HG03432 (cell line): ENCODE data around the gene TMEM258.

ENCODE experiments used
- ATAC-seq: cut with Tn5 transposase; IDR thresholded peaks from one replicate; pipeline ENCODE4 v1.9.1; 2021; ENCODE audit warnings: mild to moderate bottlenecking, moderate library complexity; ENCODE audit not compliant: unreplicated experiment

Gene TMEM258

GRCh38 chr11:61826930-61827570, 34.7 kb upstream of the TMEM258 start:
- peak; percentile 4 for ATAC-seq

DNA sequence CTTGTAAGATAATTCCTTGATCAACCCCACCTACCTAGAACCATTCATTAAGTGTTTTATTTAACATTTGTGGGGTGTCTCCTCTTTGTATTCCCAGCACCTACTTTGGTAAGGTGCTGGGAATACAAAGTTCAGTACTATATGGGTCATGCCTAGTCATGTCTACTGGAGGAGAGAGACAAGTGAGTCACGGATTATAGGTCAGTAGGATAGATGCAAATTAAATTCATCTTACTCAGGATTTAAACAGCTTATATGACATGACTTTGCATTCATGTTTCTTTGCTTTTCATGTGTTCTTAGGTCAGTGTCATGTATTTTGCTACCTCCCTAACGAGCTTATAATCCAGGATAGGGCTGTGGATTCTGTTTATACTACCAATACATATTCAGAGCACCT, 27.8 kb upstream of the TMEM258 start:
- no peak for ATAC-seq

DNA sequence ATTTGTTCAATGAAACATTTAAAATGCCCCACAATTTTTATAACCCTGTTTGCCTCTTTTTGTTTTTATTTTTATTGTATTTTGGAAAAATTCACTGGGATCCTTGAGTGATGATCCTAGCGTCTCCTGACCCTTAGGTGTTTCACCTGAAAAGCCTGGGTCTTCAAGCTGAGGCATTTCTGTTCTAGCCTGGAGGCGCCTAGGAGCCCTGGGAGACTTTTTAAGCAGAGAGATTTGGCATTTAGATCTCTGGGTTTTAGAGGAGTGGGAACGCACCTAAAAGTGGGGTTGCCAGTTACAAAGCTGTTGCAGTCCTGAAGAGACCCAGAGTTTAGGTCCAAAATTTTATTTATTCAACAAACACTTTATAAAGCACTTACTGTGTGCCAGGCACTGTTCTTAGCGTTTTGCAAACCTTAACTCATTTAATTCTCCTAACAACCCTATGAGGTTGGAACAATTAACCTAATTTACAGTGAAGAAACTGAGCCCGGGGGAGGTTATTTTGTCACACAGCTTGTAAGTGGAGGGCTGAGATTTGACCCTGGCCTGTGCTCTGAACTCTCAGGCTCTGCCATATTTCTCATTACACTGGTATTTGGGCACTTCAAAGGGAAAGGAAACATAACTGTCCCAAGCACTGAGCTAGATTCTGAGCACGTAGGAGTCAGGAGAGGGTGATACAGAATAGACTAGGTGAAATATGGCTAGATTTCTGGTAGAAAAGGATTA, 25.2 kb upstream of the TMEM258 start:
- ATAC-seq, result no peak

GRCh38 chr11:61816736-61817455, 24.5 kb upstream of the TMEM258 start, which contains the start of gene FADS1:
Gene FADS1 (minus strand): TSS chr11:61817003. CDS start chr11:61816929, 74 bp downstream.
- ATAC-seq, result peak; percentile 61

DNA sequence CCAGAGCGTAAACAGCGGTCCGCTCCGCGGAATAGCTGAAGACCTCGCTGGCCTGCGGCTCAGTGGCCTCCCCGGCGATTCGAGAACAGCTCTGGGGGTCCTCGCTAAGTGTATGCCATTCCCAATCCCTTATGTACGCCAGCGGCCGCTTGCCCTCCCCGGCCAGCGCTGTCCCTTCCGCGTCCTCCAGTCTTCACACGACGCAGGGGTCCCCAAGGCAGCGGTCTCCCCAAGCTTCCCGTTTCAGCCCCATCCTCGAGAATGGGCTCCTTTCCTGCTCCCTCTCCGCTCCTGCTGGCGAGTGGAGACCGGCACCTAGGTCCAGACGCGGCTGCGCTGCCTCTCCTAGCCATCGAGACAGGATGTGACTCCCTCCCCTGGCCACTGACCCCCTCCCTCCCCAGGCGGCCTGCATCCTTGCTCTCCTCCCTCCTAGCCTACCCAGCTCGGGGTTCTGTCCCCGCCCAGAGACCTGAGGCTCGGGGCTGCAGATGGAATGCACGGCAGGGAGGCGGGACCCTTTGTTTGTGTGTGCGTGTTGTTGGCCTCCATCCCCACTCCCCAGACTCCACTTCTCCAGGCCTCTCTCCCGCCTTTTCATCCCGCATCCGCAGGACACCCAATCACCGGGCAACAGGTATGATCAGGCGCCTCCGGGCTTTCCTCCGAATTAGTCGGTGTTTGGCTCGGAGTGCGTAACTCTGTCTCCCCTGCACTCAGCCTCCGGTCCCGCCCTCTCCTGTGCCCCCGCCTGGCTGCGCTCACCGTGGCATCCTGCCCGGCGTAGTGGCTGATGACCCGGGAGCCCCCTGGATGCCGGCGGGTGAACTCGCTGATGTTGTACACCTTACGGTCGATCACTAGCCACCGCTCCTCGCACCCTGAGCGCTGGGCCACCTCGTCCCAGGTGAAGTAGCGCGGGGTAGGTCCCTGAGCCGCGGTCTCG, 23.7 kb upstream of the TMEM258 start:
- ATAC-seq, result peak; percentile 33

- ATAC-seq, result peak; percentile 55
Observed at GRCh38 chr11:61814958-61815789, 22.8 kb upstream of the TMEM258 start.

DNA sequence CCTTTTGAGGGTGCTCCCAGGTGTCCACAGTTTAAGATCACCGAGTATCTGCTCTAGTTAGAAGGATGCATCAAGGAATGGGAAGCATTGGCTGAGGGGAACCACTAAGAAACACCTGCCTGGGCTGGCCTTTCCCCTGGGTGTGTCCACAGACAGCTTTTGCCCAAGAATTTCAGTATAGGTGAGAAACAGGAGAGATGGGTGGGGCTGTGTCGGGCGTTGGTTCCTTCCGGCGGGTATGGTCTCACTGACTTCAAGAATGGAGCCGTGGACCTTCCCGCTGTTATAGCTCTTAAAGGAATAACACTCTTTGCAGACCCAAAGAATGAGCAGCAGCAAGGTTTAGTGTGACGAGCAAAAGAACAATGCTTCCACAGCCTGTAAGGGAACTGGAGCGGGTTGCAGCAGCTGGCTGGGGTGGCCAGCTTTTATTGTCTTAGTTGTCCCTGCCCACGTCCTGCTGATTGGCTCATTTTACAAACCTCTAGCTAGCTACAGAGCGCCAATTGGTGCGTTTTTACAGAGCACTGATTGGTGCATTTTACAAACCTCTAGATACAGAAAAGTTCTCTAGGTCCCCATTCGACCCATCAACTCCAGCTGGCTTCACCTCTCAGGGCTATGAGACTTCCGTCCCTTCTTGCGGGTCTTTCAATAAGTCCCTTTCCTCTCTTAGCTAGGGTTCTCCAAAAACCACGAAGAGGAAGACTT, 22.0 kb upstream of the TMEM258 start:
- no peak for ATAC-seq

DNA sequence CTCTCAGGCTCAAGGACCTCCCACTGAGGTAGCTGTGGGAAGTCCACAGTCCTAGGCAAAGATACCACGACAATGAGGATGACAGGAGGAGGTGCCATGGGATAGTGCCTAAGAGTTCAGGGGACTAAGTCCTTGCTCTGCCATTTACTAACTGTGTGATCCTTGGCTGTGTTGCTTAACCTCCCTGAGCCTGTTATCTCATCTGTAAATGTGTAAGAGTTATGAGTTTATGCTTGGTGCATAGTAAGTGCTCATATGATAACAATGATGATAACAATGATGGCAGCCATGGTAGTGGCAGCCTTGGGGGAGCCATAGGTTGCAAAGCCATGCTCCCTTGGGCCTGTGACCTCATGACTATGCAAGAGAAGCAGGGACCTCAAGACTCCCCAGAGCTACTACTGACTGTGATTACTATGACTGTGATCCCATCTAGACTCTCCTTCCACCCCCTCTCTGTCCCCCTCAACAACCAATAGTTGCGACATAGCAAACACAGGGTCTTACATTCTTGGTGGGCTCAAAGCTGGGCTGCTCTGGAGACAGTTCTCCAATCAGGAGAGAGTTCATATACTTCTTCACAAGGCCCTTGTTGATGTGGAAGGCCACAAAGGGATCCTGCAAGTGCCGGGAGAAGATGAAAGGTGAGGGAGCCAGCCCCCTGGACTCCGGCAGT, 20.5 kb upstream of the TMEM258 start:
- ATAC-seq, result no peak

DNA sequence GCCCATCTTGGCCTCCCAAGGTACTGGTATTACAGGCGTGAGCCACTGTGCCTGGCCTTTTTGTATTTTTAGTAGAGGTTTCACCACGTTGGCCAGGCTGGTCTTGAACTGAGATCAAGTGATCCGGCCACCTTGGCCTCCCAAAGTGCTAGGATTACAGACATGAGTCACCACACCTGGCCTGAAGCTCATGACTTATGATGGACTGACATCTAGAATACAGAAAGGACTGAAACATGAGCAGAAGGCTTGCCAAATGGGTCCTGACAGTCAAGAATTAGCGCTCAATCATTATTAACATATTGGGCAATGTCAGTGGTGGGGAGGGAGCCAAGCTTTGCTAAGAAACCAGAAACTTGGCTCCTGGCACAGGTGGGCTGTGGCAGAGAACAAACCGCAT, 19.4 kb upstream of the TMEM258 start:
- ATAC-seq, result no peak

DNA sequence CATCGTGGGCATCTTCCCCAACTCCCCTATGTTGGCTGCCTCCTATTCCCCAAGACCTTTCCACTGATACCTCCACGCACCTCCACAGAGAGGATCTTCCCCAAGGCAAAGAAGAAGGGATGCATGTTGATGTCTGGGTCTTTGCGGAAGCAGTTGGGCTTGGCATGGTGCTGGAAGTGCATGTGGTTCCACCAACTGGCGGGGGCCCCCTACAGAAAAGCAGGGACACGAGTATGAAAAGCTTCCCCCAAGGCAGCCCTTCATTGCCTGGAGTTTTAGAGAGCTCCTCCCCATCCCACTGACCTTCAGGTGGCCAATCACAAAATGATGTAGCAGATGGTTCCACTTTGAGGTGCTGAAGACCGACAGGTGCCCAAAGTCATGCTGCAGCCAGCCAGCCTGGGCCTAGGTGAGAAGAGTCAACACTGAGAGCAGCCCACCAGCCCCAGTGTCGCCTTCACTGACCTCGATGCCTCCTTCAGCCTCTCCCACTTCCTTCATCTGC, 18.3 kb upstream of the TMEM258 start:
- no peak for ATAC-seq

- no peak for ATAC-seq
Observed at GRCh38 chr11:61806785-61807184, 14.4 kb upstream of the TMEM258 start.

GRCh38 chr11:61805146-61805545, 12.7 kb upstream of the TMEM258 start:
- no peak for ATAC-seq

DNA sequence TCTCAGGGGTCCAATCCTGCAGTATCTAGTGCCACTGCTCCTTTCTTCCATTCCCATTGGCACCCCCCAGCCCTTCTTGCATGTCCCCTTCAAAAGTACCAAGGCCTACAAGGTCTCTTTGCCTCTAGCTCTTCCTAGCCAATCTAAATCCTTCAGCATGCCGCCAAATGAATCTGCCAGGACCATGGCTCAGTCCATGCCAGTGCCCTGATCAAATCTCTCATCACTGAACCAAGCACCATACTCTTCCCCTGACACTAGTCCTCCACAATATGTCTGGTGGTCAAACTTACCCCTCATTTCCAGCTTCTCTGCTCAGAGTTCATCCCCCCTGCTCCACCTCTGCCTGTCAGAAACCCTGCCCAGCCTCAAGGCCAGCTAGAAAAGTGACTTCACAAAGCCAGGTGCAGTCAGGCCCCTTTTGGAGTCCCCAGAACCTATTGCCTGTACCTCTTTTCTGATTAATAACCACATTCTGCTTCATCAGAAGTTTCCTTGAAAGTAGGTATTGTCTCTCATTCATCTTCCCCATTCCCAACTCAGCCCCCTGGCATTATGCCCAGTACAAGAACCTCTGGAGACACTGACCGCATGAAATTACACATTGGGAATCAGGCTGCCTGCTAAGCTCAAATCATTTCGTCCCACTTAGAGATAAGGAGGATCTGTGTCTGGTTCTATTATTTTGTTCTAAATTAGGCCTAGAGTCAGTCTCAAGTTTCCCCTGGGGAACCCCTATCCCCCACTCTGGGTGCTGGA, 11.7 kb upstream of the TMEM258 start:
- no peak for ATAC-seq

DNA sequence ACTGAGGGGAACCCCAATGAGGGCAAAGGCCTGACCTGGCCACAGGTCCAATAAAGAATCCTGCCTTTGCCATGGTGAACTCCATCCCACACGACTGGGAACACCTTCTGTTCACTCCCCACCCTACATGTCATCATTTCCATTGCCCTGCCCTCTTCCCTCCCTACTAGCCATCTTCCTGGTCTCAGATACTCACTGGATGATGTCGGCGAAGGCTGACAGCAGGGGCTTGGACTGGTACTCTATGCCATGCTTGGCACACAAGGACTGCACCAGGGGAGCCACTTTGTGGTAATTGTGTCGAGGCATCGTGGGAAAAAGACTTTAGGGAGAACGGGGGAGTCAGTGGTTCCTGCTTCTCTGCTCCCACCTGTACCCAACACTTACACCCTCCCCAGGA, 10.2 kb upstream of the TMEM258 start:
- ATAC-seq, result no peak

DNA sequence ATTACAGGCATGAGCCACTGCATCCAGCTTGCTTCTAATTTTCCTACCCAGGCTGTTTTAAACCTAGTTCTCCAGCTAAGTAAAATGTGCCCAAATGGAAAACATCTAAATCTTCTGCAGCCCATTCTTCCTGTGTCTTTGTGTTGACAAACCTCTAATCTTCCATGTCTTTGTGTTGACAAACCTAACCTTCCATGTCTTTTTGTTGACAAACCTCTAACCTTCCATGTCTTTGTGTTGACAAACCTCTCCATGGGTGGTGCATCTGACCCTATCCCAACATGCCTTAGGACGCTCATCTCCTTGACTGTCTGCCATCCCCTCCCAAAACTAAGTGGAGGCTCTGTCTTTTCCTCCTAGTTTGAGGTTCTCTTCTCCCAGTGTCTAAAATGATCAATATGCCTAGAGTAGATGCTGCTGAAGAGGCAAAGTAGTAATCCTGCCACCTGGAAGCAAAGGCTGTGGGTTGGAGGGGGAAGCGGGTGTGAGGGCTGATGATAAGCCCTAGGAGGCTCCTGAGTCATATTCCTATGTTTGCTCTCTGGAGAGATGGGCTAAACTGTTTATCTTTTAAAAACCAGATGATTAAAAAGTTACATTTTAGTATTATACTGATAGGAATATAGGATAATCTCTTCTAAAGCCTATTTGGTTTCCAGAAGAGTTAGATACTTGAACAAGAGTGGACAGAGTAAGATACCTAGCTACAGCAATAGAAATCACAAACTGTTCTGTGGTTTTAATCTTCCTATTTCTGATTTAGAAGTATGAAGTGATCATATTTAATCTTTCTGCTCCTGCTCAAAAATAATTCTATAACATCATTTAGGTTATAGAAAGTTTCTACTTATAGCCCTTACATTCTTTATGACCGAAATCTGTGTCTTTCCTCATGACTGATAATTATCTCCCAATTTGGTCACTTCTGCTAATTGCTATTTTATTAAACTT, 8.2 kb upstream of the TMEM258 start:
- no peak for ATAC-seq

- ATAC-seq, result no peak
Observed at GRCh38 chr11:61799665-61800284, 7.4 kb upstream of the TMEM258 start.
